ENCODE data around the gene MST1. TPM values are rescaled to one million over a fixed set of nuclear protein-coding genes. Genes with fewer than 3 reads are reported as not detected.

The MST1 gene
- total and polyA plus RNA-seq, 9 of the 15 experiments (the other 6 are each of a cell fraction or from before 2014, with no cell fraction given), result 0.08 to 1.8 (median 0.40) TPM

GRCh38 chr3:49689046-49689907 is at the start of gene MST1, which contains the start of gene RNF123 (continued):
- TF ChIP-seq CUX1 (CRISPR knock-in tag; IDR thresholded peaks at IDR 0.05) (no peak), ZNF561 (CRISPR knock-in tag; conservative IDR thresholded peaks at IDR 0.05) (no peak), ZNF780A (CRISPR knock-in tag; IDR thresholded peaks at IDR 0.05) (no peak), MAFF (IDR thresholded peaks at IDR 0.05; ENCODE audit: low read length) (no peak), NFE2 (IDR thresholded peaks at IDR 0.05; ENCODE audit: low read depth) (no peak), CREB5 (CRISPR knock-in tag; IDR thresholded peaks at IDR 0.05) (no peak), CREB3L1 (IDR thresholded peaks at IDR 0.05; ENCODE audit: borderline replicate concordance, low read depth) (no peak), TBL1XR1 (IDR thresholded peaks at IDR 0.05; ENCODE audit: low read length in 2 of 2) (no peak), YBX1 (IDR thresholded peaks at IDR 0.05) (no peak), ZNF41 (CRISPR knock-in tag; conservative IDR thresholded peaks at IDR 0.05) (no peak), E2F8 (IDR thresholded peaks at IDR 0.05; ENCODE audit: low read depth, partially characterized antibody) (no peak), ZNF24 (IDR thresholded peaks at IDR 0.05) (no peak), ELK1 (CRISPR knock-in tag; IDR thresholded peaks at IDR 0.05) (no peak), C11orf30 (IDR thresholded peaks at IDR 0.05; ENCODE audit: low read depth) (peak; percentile 78), ZFP1 (CRISPR knock-in tag; IDR thresholded peaks at IDR 0.05) (no peak), ZNF436 (CRISPR knock-in tag; IDR thresholded peaks at IDR 0.05) (no peak)
